Cardiac fibroblast (primary cell): Measurements from ENCODE around the gene HMCN1.

Experiments used
- DNase-seq, 2 donors: peaks; one replicate each; pipeline versions ENCODE4 v3.0.0 to v3.0.0-alpha.2; 2010; ENCODE audit warnings: low read depth in 2 of 2
- H3K4me3 ChIP-seq, 2 donors: replicated peaks in 1 of 2; 1 replicate in 1 of 2; 2 replicates in 1 of 2; pipeline ENCODE4 v1.5.1; 2011; ENCODE audit warnings: low read depth in 2 of 2, low read length in 2 of 2, mild to moderate bottlenecking in 2 of 2, moderate library complexity in 1 of 2
- TF ChIP-seq, protein P1 (sequence below): IDR thresholded peaks from one replicate; pipeline ENCODE4 v1.5.1; 2011; ENCODE audit warnings: low read depth, mild to moderate bottlenecking, low read length, inconsistent platforms

HMCN1 gene

DNA sequence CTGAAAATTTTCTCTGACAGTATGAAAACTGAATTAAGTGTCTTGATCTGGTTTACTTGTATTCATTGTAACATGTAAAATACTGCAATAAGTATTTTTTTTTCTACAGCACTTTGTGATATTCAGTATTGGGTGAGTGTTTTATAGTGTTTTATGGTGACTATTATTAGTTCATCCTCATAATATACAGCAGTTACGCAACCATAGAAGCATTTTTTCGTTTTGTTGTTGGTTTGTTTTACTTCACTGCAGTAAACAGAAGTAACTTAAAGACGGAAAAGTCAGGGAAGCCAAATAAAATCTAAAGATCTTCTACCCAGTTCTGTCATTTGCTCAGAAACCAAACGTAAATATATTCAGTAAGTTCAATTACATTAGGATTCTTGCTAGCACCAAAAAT is 390.8 kb downstream of the HMCN1 start:
- no peak for DNase-seq
- H3K4me3 ChIP-seq, result no peak overlapping the region
- TF ChIP-seq, protein P1, sequence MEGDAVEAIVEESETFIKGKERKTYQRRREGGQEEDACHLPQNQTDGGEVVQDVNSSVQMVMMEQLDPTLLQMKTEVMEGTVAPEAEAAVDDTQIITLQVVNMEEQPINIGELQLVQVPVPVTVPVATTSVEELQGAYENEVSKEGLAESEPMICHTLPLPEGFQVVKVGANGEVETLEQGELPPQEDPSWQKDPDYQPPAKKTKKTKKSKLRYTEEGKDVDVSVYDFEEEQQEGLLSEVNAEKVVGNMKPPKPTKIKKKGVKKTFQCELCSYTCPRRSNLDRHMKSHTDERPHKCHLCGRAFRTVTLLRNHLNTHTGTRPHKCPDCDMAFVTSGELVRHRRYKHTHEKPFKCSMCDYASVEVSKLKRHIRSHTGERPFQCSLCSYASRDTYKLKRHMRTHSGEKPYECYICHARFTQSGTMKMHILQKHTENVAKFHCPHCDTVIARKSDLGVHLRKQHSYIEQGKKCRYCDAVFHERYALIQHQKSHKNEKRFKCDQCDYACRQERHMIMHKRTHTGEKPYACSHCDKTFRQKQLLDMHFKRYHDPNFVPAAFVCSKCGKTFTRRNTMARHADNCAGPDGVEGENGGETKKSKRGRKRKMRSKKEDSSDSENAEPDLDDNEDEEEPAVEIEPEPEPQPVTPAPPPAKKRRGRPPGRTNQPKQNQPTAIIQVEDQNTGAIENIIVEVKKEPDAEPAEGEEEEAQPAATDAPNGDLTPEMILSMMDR, result no peak

GRCh38 chr1:186125511-186125910 is 391.3 kb downstream of the HMCN1 start:
- TF ChIP-seq, protein P1, result no peak
- no peak for DNase-seq
- no peak overlapping the region for H3K4me3 ChIP-seq

DNA sequence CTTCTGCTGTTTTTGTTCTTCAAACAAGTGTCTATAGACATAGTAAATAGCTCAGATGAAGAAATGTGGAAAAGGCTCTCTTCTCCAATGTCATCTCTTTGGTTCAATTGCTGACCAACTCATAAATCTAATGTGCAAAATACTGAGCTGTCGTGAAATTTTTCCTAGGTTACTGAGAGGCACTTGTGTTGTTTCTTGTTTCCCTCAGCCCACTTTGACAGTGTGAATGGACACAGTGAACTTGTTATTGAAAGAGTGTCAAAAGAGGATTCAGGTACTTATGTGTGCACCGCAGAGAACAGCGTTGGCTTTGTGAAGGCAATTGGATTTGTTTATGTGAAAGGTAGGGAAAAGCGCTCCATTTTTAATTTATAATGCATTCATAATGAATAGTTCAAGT is 395.6 kb downstream of the HMCN1 start:
- H3K4me3 ChIP-seq, result no peak overlapping the region
- TF ChIP-seq, protein P1, result no peak
- DNase-seq, result no peak

- TF ChIP-seq, protein P1, result no peak
- no peak overlapping the region for H3K4me3 ChIP-seq
- DNase-seq, result peak in 1 of 2 donors; percentile 26
Measured at GRCh38 chr1:186139115-186139514, 404.9 kb downstream of the HMCN1 start.

DNA sequence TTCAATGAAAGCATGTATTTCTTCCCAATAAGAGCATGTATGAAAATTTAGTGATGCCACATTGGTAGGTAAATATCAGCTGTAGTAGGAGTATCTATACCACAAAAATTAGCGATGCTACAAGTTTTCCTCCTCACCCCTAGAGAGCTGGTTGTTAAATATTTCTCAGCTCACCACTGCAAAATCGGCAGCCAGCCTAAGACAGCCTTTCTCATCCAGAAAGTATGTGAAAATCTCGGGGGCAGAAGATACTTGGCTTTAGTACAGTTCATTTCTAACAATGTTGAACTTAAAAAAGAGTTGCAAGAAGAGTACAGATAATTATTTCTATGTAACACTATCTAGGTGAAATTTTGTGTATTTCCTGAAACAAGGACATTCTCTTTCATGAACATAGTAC is 405.5 kb downstream of the HMCN1 start:
- TF ChIP-seq, protein P1, result no peak
- peak; percentile 78 to 79 for DNase-seq
- H3K4me3 ChIP-seq, result no peak overlapping the region

DNA sequence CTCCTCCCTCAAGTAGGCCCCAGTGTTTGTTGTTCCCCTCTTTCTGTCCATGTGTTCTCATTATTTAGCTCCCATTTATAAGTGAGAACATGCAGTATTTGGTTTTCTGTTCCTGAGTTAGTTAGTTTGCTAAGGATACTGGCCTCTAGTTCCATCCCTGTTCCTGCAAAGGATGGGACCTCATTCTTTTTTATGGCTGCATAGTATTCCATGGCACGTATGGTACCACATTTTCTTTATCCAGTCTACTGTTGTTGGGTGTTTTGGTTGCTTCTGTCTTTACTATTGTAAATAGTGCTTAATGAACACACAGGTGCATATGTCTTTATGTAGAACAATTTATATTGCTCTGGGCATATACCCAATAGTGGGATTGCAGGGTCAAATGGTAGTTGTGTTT is 408.0 kb downstream of the HMCN1 start:
- TF ChIP-seq, protein P1, result no peak
- DNase-seq, result no peak
- no peak overlapping the region for H3K4me3 ChIP-seq

GRCh38 chr1:186142916-186143315 is 408.7 kb downstream of the HMCN1 start:
- no peak overlapping the region for H3K4me3 ChIP-seq
- TF ChIP-seq, protein P1, result no peak
- no peak for DNase-seq
